ENCODE measurements around the gene SPTLC3. TPM values are rescaled to one million over a fixed set of nuclear protein-coding genes. Genes with fewer than 3 reads are reported as not detected.

The SPTLC3 gene
- total and polyA plus RNA-seq, 2 donors (not counting 1 experiment from before 2014, with no cell fraction given) = not detected

GRCh38 chr20:13058666-13059389 is 50.1 kb downstream of the SPTLC3 start:
- Mint-ChIP-seq H3K27ac (no peak overlapping the region), H3K4me1 (no peaks in the 10 kb centered on the region), H3K27me3 (no peaks in the 10 kb centered on the region), H3K9me3 (ENCODE audit: insufficient read depth) (no peaks in the 10 kb centered on the region), H3K4me3 (no peak overlapping the region)
- H3K4me2 ChIP-seq (replicated peaks; ENCODE audit: low read depth, low read length, poor library complexity, severe bottlenecking) = no peak overlapping the region
- H3K79me2 ChIP-seq (ENCODE audit: control insufficient read depth, insufficient read depth, low read length) = no peaks in the 10 kb centered on the region
- intact Hi-C loops (cut with micrococcal nuclease) = no loop called here
- no peak overlapping the region for H3K9ac ChIP-seq (ENCODE audit: low read length)
- H3K27ac ChIP-seq (ENCODE audit: low read length in 2 of 2) = no peak overlapping the region
- no peaks in the 10 kb centered on the region for H3K27me3 ChIP-seq (replicated peaks in 1 of 4; ENCODE audit: control extremely low read depth in 1 of 4, control insufficient read depth in 3 of 4, insufficient read depth in 4 of 4, low read length in 3 of 4)
- no peak for DNase-seq
- H2AFZ ChIP-seq (ENCODE audit: insufficient read depth, low read depth, low read length, poor library complexity, severe bottlenecking) = no peak overlapping the region
- CTCF ChIA-PET = no interaction called here
- TF ChIP-seq CTCF (IDR thresholded peaks at IDR 0.05) (no peak), EZH2 (IDR thresholded peaks at IDR 0.05; ENCODE audit: borderline replicate concordance, insufficient read depth, low read depth, low read length, poor library complexity, severe bottlenecking) (no peak)
- H3K9me3 ChIP-seq (ENCODE audit: control extremely low read depth in 1 of 3, control insufficient read depth in 2 of 3, insufficient read depth in 1 of 3, low read length in 2 of 3) = no peaks in the 10 kb centered on the region
- no peaks in the 10 kb centered on the region for H3K4me1 ChIP-seq (ENCODE audit: control insufficient read depth in 2 of 2, insufficient read depth in 2 of 2, low read length in 2 of 2)
- ATAC-seq (ENCODE audit: low read depth) = no peak
- no peak overlapping the region for H3K4me3 ChIP-seq (ENCODE audit: control extremely low read depth in 1 of 5, extremely low read depth in 1 of 5, insufficient read depth in 1 of 5, low read depth in 2 of 5, low read length in 4 of 5)
- 94% methylated on average over 7 of the region's 9 CpGs for WGBS (ENCODE audit: insufficient coverage)
- H3K36me3 ChIP-seq (replicated peaks in 1 of 2; ENCODE audit: control extremely low read depth in 1 of 2, control insufficient read depth in 1 of 2, extremely low read depth in 1 of 2, insufficient read depth in 2 of 2, low read length in 1 of 2) = no peaks in the 10 kb centered on the region
- POLR2A ChIA-PET = no interaction called here
- H4K20me1 ChIP-seq (ENCODE audit: control insufficient read depth, insufficient read depth, low read length, poor library complexity, severe bottlenecking) = no peaks in the 10 kb centered on the region

DNA sequence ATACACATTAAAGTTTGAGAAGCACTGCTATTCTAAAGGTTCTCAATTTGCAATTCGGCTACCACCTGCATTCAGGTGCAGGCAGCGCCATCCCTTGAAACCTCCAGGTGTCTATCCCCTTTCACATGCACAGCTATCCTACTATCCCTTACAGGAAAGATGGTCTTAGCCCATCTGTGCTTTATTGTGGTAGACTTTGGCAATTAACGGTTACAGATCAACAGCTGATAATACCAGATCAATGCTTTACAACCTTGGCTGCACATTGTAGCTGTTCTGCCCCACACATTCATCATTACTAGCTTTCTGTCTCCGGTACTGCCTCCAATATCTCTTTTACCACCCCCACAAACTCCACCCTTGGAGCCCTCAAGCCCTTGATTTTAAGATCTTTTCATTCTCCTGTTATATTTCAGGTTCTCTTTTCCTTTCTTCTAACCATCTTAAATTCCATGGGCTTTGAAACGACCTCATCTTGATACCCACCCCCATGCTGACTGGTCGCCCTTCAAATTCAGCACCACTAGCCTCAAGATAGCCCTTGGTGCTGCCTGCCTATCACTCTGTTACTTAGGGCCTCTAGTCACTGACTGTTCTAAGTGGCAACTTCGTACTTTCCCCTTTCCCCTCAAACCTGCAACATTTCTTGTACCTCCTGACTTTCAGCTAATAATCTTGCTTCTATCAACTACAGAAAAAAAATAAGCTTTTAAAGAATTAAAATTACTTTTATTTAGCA is 50.8 kb downstream of the SPTLC3 start:
- DNase-seq = no peak
- Histone ChIP-seq H4K20me1 (ENCODE audit: control insufficient read depth, insufficient read depth, low read length, poor library complexity, severe bottlenecking) (no peaks in the 10 kb centered on the region), H3K9ac (ENCODE audit: low read length) (no peak overlapping the region), H3K4me2 (replicated peaks; ENCODE audit: low read depth, low read length, poor library complexity, severe bottlenecking) (no peak overlapping the region), H3K27ac (ENCODE audit: low read length in 2 of 2) (no peak overlapping the region), H2AFZ (ENCODE audit: insufficient read depth, low read depth, low read length, poor library complexity, severe bottlenecking) (no peak overlapping the region), H3K36me3 (replicated peaks in 1 of 2; ENCODE audit: control extremely low read depth in 1 of 2, control insufficient read depth in 1 of 2, extremely low read depth in 1 of 2, insufficient read depth in 2 of 2, low read length in 1 of 2) (no peaks in the 10 kb centered on the region), H3K27me3 (replicated peaks in 1 of 4; ENCODE audit: control extremely low read depth in 1 of 4, control insufficient read depth in 3 of 4, insufficient read depth in 4 of 4, low read length in 3 of 4) (no peaks in the 10 kb centered on the region), H3K4me1 (ENCODE audit: control insufficient read depth in 2 of 2, insufficient read depth in 2 of 2, low read length in 2 of 2) (no peaks in the 10 kb centered on the region), H3K9me3 (ENCODE audit: control extremely low read depth in 1 of 3, control insufficient read depth in 2 of 3, insufficient read depth in 1 of 3, low read length in 2 of 3) (no peaks in the 10 kb centered on the region), H3K4me3 (ENCODE audit: control extremely low read depth in 1 of 5, extremely low read depth in 1 of 5, insufficient read depth in 1 of 5, low read depth in 2 of 5, low read length in 4 of 5) (no peak overlapping the region), H3K79me2 (ENCODE audit: control insufficient read depth, insufficient read depth, low read length) (no peaks in the 10 kb centered on the region)
- Mint-ChIP-seq H3K4me1 (no peaks in the 10 kb centered on the region), H3K27me3 (no peaks in the 10 kb centered on the region), H3K4me3 (no peak overlapping the region), H3K27ac (no peak overlapping the region), H3K9me3 (ENCODE audit: insufficient read depth) (no peaks in the 10 kb centered on the region)
- CTCF ChIA-PET = no interaction called here
- 81% methylated on average over 5 of the region's 7 CpGs for WGBS (ENCODE audit: insufficient coverage)
- intact Hi-C loops (cut with micrococcal nuclease) = no loop called here
- TF ChIP-seq CTCF (IDR thresholded peaks at IDR 0.05) (no peak), EZH2 (IDR thresholded peaks at IDR 0.05; ENCODE audit: borderline replicate concordance, insufficient read depth, low read depth, low read length, poor library complexity, severe bottlenecking) (no peak)
- ATAC-seq (ENCODE audit: low read depth) = no peak
- POLR2A ChIA-PET = no interaction called here
